Smooth muscle cell (in vitro differentiated cells): ENCODE measurements around the gene UGT1A10. TPM values are rescaled to one million over a fixed set of nuclear protein-coding genes. Genes with fewer than 3 reads are reported as not detected.

Experiments
- DNase-seq: peaks from one replicate; lab custom pipeline; 2025; ENCODE audit not compliant: unreplicated experiment; lab: John Stamatoyannopoulos, UW
- H2AFZ ChIP-seq: fragments of 200-600 bp; sonication (generic); 2 replicates; pipeline ENCODE4 v1.6.0; 2016; ENCODE audit warnings: antibody characterized with exemption, low read depth, mild to moderate bottlenecking
- H3F3A ChIP-seq: fragments of 200-600 bp; sonication (generic); 2 replicates; pipeline ENCODE4 v1.6.0; 2017; ENCODE audit warnings: antibody characterized with exemption, low read depth
- H3K27ac ChIP-seq: fragments of 200-600 bp; sonication (generic); 2 replicates; pipeline ENCODE4 v1.5.1; 2016; ENCODE audit warnings: low read depth, mild to moderate bottlenecking
- H3K27me3 ChIP-seq: fragments of 200-600 bp; sonication (generic); 2 replicates; pipeline ENCODE4 v1.6.1; 2016; ENCODE audit warnings: low read depth, mild to moderate bottlenecking
- H3K36me3 ChIP-seq: fragments of 200-600 bp; sonication (generic); 2 replicates; pipeline ENCODE4 v1.5.1; 2016; ENCODE audit warnings: low read depth
- H3K4me1 ChIP-seq: fragments of 200-600 bp; sonication (generic); 2 replicates; pipeline ENCODE4 v1.5.1; 2016; ENCODE audit warnings: low read depth
- H3K4me2 ChIP-seq: fragments of 200-600 bp; sonication (generic); 2 replicates; pipeline ENCODE4 v1.6.0; 2016; ENCODE audit warnings: mild to moderate bottlenecking
- H3K4me3 ChIP-seq: fragments of 200-600 bp; sonication (generic); 2 replicates; pipeline ENCODE4 v1.5.1; 2016; ENCODE audit warnings: mild to moderate bottlenecking
- H3K79me2 ChIP-seq: fragments of 200-600 bp; sonication (generic); 2 replicates; pipeline ENCODE4 v1.6.0; 2016; ENCODE audit warnings: low read depth, mild to moderate bottlenecking
- H3K9ac ChIP-seq: fragments of 200-600 bp; sonication (generic); 2 replicates; pipeline ENCODE4 v1.6.0; 2016; ENCODE audit warnings: low read depth
- H3K9me3 ChIP-seq: fragments of 200-600 bp; sonication (generic); replicated peaks from 2 replicates; pipeline ENCODE4 v1.5.1; 2016; ENCODE audit warnings: low read depth
- H4K20me1 ChIP-seq: fragments of 200-600 bp; sonication (generic); 2 replicates; pipeline ENCODE4 v1.6.0; 2016; ENCODE audit warnings: low read depth
- CTCF ChIP-seq: fragments of 200-600 bp; sonication (generic); IDR thresholded peaks from 2 replicates; pipeline ENCODE4 v1.5.1; 2017; ENCODE audit warnings: borderline replicate concordance, mild to moderate bottlenecking, antibody characterized with exemption; ENCODE audit not compliant: insufficient read depth, poor library complexity, severe bottlenecking
- WGBS: methylation state at CpG from one replicate; pipeline ENCODE4 v1.1.7; 2016; ENCODE audit warnings: low lambda C conversion rate; 5-methylcytosine and 5-hydroxymethylcytosine counted together
- polyA plus RNA-seq: library from polyadenylated mRNA; unstranded; fragments of >200 nt; fragmentation: Nextera tagmentation; extraction: Ambion mirVana; gene quantifications from 2 replicates; pipeline ENCODE4 v1.2.1, GENCODE V29; 2016
- total RNA-seq: library from RNA; depleted of rRNA; stranded (reverse); fragments of >200 nt; gene quantifications from 2 replicates; pipeline ENCODE4 v1.2.3, GENCODE V29; 2014

Gene UGT1A10
- total and polyA plus RNA-seq, 2 experiments from 2014 or later = not detected

GRCh38 chr2:233706720-233707119 lies 70.5 kb downstream of the UGT1A10 start:
- H2AFZ ChIP-seq = no peak overlapping the region
- DNase-seq = no peak
- no peaks in the 10 kb centered on the region for H3K27me3 ChIP-seq
- H3K9ac ChIP-seq = no peak overlapping the region
- no peak for TF ChIP-seq CTCF
- no peak overlapping the region for H3K4me3 ChIP-seq
- 75% methylated on average over 1 of the region's 1 CpG for WGBS
- H3K36me3 ChIP-seq = no peaks in the 10 kb centered on the region
- no peaks in the 10 kb centered on the region for H3K4me1 ChIP-seq
- no peaks in the 10 kb centered on the region for H3F3A ChIP-seq
- no peak overlapping the region for H3K4me2 ChIP-seq
- H4K20me1 ChIP-seq = no peaks in the 10 kb centered on the region
- no peaks in the 10 kb centered on the region for H3K9me3 ChIP-seq
- H3K27ac ChIP-seq = peak overlapping the region; percentile 13
- no peaks in the 10 kb centered on the region for H3K79me2 ChIP-seq

GRCh38 chr2:233707940-233708644 lies 71.8 kb downstream of the UGT1A10 start:
- no peaks in the 10 kb centered on the region for H3K79me2 ChIP-seq
- 40% methylated on average over 10 of the region's 10 CpGs for WGBS
- no peak overlapping the region for H3K9ac ChIP-seq
- no peaks in the 10 kb centered on the region for H3K9me3 ChIP-seq
- no peak overlapping the region for H3K4me3 ChIP-seq
- no peaks in the 10 kb centered on the region for H4K20me1 ChIP-seq
- no peaks in the 10 kb centered on the region for H3K27me3 ChIP-seq
- no peak for TF ChIP-seq CTCF
- no peaks in the 10 kb centered on the region for H3K4me1 ChIP-seq
- no peaks in the 10 kb centered on the region for H3K36me3 ChIP-seq
- H3K27ac ChIP-seq = peak overlapping the region; percentile 51
- H3K4me2 ChIP-seq = peak overlapping the region; percentile 64
- peak overlapping the region; percentile 56 for H2AFZ ChIP-seq
- no peaks in the 10 kb centered on the region for H3F3A ChIP-seq
- DNase-seq = no peak

GRCh38 chr2:233708942-233709341 lies 72.7 kb downstream of the UGT1A10 start:
- no peak for DNase-seq
- WGBS = 96% methylated on average over 5 of the region's 5 CpGs
- Histone ChIP-seq H3K36me3 (no peaks in the 10 kb centered on the region), H3K9ac (no peak overlapping the region), H4K20me1 (no peaks in the 10 kb centered on the region), H2AFZ (no peak overlapping the region), H3K4me3 (no peak overlapping the region), H3K27me3 (no peaks in the 10 kb centered on the region), H3K4me2 (no peak overlapping the region), H3K9me3 (no peaks in the 10 kb centered on the region), H3K79me2 (no peaks in the 10 kb centered on the region), H3F3A (no peaks in the 10 kb centered on the region), H3K27ac (no peak overlapping the region), H3K4me1 (no peaks in the 10 kb centered on the region)
- TF ChIP-seq CTCF = no peak
